Activated T-cell treated with anti-CD3 and anti-CD28 coated beads, Interleukin-2, amount 50 U/mL, for 24 hours (primary cell): ENCODE measurements around the gene ADAM15.
A peak's percentile ranks its signal among the peaks of the same experiment; 100 is the strongest.

Experiments
- DNase-seq: peaks from one replicate; pipeline ENCODE4 v3.0.0-alpha.2; 2020
- H3K27ac Mint-ChIP-seq: 2 replicates; pipeline ENCODE4 v1.8.0; 2020; ENCODE audit warnings: mild to moderate bottlenecking, mixed read lengths
- H3K27me3 Mint-ChIP-seq: 2 replicates; pipeline ENCODE4 v1.8.0; 2020; ENCODE audit warnings: mixed read lengths
- H3K36me3 Mint-ChIP-seq: 2 replicates; pipeline ENCODE4 v1.8.0; 2020; ENCODE audit warnings: low read depth, mixed read lengths
- H3K4me1 Mint-ChIP-seq: 2 replicates; pipeline ENCODE4 v1.8.0; 2020; ENCODE audit warnings: low read depth, mixed read lengths
- H3K4me3 Mint-ChIP-seq: 2 replicates; pipeline ENCODE4 v1.8.0; 2020; ENCODE audit warnings: mild to moderate bottlenecking, moderate library complexity, mixed read lengths
- H3K9me3 Mint-ChIP-seq: 2 replicates; pipeline ENCODE4 v1.8.0; 2020; ENCODE audit warnings: mixed read lengths

The ADAM15 gene

GRCh38 chr1:155064111-155064831 lies 13.2 kb downstream of the ADAM15 start:
- Mint-ChIP-seq H3K9me3 (no peaks in the 10 kb centered on the region), H3K4me3 (peak overlapping the region; percentile 72), H3K27ac (no peak overlapping the region), H3K4me1 (peaks cover 31% of the 10 kb centered on the region), H3K36me3 (peaks cover 28% of the 10 kb centered on the region), H3K27me3 (no peaks in the 10 kb centered on the region)
- DNase-seq: no peak

DNA sequence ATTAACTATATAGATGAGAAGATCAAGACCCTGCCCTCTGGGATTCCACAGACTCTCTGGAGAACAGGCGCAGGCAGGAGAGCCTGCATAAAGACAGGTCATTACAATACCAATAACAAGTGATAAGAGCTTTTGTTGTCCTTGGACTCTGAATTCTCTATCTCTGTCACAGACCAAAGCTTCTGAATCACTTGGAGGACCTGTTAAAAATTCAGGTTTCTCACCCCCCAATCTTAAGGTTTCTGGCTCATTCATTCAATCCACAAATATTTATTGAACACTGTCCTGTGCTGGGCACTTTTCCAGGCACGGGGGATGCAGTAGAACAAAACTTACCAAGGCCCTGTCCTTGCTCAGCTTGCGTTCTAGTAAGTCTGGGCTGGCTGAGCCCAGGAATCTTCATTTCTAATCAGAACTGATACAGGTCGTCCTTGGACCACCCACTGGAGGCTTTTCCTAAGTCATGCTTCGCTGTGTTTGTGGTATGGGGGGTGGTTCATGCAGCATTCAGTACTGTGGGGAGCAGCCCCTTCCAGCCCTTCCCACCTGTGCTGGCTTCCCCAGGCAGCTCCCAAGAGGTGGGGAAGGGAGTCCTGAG lies 13.8 kb downstream of the ADAM15 start:
- Mint-ChIP-seq H3K4me3 (peak overlapping the region; percentile 72), H3K27ac (no peak overlapping the region), H3K4me1 (peaks cover 32% of the 10 kb centered on the region), H3K36me3 (peaks cover 24% of the 10 kb centered on the region), H3K27me3 (no peaks in the 10 kb centered on the region), H3K9me3 (no peaks in the 10 kb centered on the region)
- no peak for DNase-seq

- H3K4me1 Mint-ChIP-seq: peaks cover 38% of the 10 kb centered on the region
- no peaks in the 10 kb centered on the region for H3K9me3 Mint-ChIP-seq
- no peak for DNase-seq
- no peaks in the 10 kb centered on the region for H3K27me3 Mint-ChIP-seq
- peaks cover 10% of the 10 kb centered on the region for H3K36me3 Mint-ChIP-seq
- no peak overlapping the region for H3K4me3 Mint-ChIP-seq
- no peak overlapping the region for H3K27ac Mint-ChIP-seq
Measured at GRCh38 chr1:155066777-155067176, 15.7 kb downstream of the ADAM15 start.

- H3K27ac Mint-ChIP-seq: no peak overlapping the region
- peaks cover 8% of the 10 kb centered on the region for H3K36me3 Mint-ChIP-seq
- DNase-seq: no peak
- no peaks in the 10 kb centered on the region for H3K27me3 Mint-ChIP-seq
- H3K4me1 Mint-ChIP-seq: peaks cover 25% of the 10 kb centered on the region
- H3K9me3 Mint-ChIP-seq: no peaks in the 10 kb centered on the region
- H3K4me3 Mint-ChIP-seq: no peak overlapping the region
Measured at GRCh38 chr1:155068599-155068998, 17.5 kb downstream of the ADAM15 start.

DNA sequence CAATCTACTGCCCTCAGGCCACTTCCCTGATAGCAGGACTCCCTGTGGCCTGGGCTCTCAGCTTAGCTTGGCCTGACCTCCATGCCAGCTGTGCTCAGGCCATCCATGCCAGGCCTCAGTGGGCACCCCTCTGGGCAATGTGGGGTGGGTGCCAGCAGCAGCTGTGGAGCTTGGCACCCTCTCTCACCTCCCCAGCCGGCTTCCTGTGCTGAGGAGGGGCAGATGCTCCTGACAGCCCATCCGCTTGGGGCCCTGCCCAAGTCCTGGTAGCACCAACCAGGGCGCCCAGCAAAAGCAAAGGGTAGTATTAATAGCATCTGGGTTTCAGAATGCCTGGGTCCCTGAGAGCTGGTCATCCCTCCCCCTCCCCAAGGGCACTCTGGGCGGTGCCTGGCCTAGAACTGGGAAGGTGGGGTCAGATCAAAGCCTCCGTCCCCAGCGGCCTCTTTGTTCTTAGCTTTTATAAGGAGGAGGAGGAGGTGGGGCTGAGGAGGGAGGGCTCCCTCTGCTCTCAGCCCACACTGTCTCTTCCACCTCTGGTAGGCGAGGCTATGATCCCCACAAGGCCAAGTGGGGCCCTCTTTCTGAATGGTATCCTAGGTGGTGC lies 18.5 kb downstream of the ADAM15 start:
- no peak overlapping the region for H3K4me3 Mint-ChIP-seq
- peaks cover 26% of the 10 kb centered on the region for H3K4me1 Mint-ChIP-seq
- no peaks in the 10 kb centered on the region for H3K27me3 Mint-ChIP-seq
- H3K36me3 Mint-ChIP-seq: peaks cover 8% of the 10 kb centered on the region
- H3K9me3 Mint-ChIP-seq: no peaks in the 10 kb centered on the region
- no peak overlapping the region for H3K27ac Mint-ChIP-seq
- no peak for DNase-seq

GRCh38 chr1:155070158-155070621 lies 19.1 kb downstream of the ADAM15 start:
- H3K4me3 Mint-ChIP-seq: peak overlapping the region; percentile 45
- peaks cover 23% of the 10 kb centered on the region for H3K4me1 Mint-ChIP-seq
- DNase-seq: no peak
- no peaks in the 10 kb centered on the region for H3K27me3 Mint-ChIP-seq
- no peaks in the 10 kb centered on the region for H3K9me3 Mint-ChIP-seq
- no peak overlapping the region for H3K27ac Mint-ChIP-seq
- peaks cover 8% of the 10 kb centered on the region for H3K36me3 Mint-ChIP-seq

GRCh38 chr1:155070721-155071569 lies 19.8 kb downstream of the ADAM15 start:
- Mint-ChIP-seq H3K9me3 (no peaks in the 10 kb centered on the region), H3K27me3 (no peaks in the 10 kb centered on the region), H3K36me3 (peaks cover 8% of the 10 kb centered on the region), H3K4me3 (peak overlapping the region; percentile 45), H3K27ac (no peak overlapping the region), H3K4me1 (peaks cover 23% of the 10 kb centered on the region)
- peak; percentile 83 for DNase-seq

- Mint-ChIP-seq H3K9me3 (no peaks in the 10 kb centered on the region), H3K4me3 (no peak overlapping the region)
Measured at GRCh38 chr1:155071701-155072100, 20.6 kb downstream of the ADAM15 start.

DNA sequence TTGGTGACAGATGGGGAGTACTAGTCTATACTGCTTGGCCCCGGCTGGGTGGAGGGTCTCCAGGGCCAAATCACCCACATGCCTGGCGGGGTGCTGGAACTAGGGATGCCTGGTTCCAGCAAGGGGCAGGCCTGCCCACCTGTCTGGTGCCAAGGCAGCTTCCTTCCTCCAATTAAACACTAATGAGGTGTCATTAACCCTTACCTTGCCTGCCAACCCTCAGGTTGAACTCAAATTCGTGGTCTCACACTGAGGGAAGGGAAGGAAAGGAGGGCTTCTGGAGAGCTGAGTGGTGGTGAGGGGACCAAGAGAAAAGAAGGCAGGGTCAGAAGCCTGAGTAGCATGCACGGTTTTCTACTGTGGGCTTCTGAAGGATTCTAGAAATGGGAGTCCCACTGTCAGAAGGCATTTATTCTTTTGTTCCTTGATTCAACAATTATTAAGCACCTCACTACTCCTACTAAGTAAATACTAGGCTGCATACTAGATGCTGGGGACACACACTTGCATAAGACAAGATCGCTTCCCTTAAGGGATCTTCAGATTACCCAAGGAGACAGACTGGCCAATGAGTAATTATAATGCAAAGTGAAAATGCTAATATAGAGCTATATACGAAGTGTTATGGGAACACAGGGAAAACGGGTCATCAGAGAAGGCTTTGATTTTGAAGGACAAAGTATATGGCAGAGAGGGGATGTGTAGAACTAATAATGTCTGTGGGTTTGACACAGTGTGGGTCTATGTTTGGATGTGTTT lies 21.6 kb downstream of the ADAM15 start:
- no peak overlapping the region for H3K4me3 Mint-ChIP-seq

More at GRCh38 chr1:155071701-155072100, 20.6 kb downstream of the ADAM15 start:
- Mint-ChIP-seq H3K27ac (no peak overlapping the region), H3K36me3 (peaks cover 8% of the 10 kb centered on the region), H3K4me1 (peaks cover 23% of the 10 kb centered on the region), H3K27me3 (no peaks in the 10 kb centered on the region)
- DNase-seq: no peak

DNA sequence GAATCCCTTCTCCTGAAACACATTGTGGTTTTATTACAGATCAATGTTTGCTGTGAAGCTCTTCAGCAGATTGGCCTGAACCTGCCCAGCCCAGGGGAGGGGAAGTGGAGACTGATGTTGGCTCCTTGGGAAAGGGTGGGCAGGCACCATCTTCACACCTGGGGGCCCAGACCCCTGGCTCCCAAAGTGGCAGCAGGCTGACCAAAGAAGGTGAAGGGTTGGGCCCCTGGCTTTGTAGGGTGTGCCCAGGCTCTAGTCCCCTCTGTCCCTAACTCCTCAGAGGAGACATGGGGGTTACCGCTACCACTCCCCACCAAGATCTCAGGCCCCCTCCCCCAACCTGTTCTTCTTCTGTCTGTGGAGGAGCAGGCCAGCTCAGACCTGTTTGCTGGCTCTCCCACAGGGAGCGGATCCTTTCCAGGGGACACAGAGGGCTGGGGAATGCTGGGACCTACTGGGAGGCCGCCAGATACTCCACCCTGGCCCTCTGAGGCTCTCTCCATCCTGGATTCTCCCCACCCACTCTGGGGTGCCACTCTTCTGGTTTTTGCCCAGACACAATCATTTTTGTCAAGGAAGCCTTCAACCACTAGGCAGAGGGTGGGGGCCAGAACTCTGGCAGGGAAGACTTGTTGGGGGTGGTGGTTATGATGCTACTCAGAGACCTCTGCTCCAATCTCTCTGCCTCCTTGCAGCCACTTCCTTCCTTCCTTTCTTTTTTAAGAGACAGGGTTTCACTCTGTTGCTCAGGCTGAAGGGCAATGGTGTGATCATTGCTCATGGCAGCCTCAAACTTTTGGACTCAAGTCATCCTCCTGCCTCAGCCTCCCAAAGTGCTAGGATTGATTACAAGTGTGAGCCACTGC lies 22.5 kb downstream of the ADAM15 start:
- Mint-ChIP-seq H3K27ac (no peak overlapping the region), H3K9me3 (no peaks in the 10 kb centered on the region), H3K36me3 (peaks cover 5% of the 10 kb centered on the region), H3K4me1 (peaks cover 29% of the 10 kb centered on the region), H3K27me3 (no peaks in the 10 kb centered on the region), H3K4me3 (no peak overlapping the region)
- no peak for DNase-seq

More for the DNA sequence above, 21.6 kb downstream of the ADAM15 start:
- H3K9me3 Mint-ChIP-seq: no peaks in the 10 kb centered on the region
- no peaks in the 10 kb centered on the region for H3K27me3 Mint-ChIP-seq
- H3K36me3 Mint-ChIP-seq: peaks cover 8% of the 10 kb centered on the region
- DNase-seq: no peak
- peaks cover 23% of the 10 kb centered on the region for H3K4me1 Mint-ChIP-seq
- no peak overlapping the region for H3K27ac Mint-ChIP-seq

DNA sequence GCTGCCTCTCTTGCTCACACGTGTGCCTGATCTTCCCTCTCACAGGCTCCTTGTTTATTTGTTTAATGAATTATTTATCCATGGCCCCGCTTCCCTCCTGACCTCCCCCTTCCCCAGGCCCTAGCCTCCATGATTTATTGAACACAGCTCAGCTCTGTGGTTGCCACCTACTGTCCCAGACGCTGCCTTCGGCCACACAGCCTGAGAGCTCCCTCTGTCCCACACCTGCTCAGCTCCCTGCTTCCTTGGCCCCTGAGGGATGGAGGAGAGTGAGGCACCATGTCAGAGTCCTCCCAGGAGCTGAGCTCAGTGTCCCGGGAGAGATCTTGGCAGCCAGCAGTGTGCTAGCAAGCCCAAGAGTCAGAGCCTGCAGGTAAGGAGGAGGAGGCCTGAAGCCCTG lies 24.4 kb downstream of the ADAM15 start:
- Mint-ChIP-seq H3K27me3 (peaks cover 11% of the 10 kb centered on the region), H3K4me1 (peaks cover 32% of the 10 kb centered on the region), H3K9me3 (no peaks in the 10 kb centered on the region), H3K27ac (no peak overlapping the region), H3K36me3 (no peaks in the 10 kb centered on the region), H3K4me3 (no peak overlapping the region)
- DNase-seq: no peak

GRCh38 chr1:155076371-155076770 lies 25.3 kb downstream of the ADAM15 start:
- Mint-ChIP-seq H3K27me3 (peaks cover 16% of the 10 kb centered on the region), H3K9me3 (no peaks in the 10 kb centered on the region), H3K4me3 (no peak overlapping the region), H3K36me3 (no peaks in the 10 kb centered on the region), H3K27ac (no peak overlapping the region), H3K4me1 (peaks cover 34% of the 10 kb centered on the region)
- DNase-seq: no peak

GRCh38 chr1:155077346-155077745 lies 26.2 kb downstream of the ADAM15 start:
- no peaks in the 10 kb centered on the region for H3K36me3 Mint-ChIP-seq
- DNase-seq: no peak
- H3K27me3 Mint-ChIP-seq: peaks cover 23% of the 10 kb centered on the region
- no peak overlapping the region for H3K4me3 Mint-ChIP-seq
- no peak overlapping the region for H3K27ac Mint-ChIP-seq
- peaks cover 37% of the 10 kb centered on the region for H3K4me1 Mint-ChIP-seq
- H3K9me3 Mint-ChIP-seq: no peaks in the 10 kb centered on the region
